Ishikawa (cell line): Measurements from ENCODE around the gene SLC2A8.

Source experiments
- CREB1 ChIP-seq: IDR thresholded peaks from 2 replicates; pipeline ENCODE4 v1.6.1; 2012; ENCODE audit warnings: low read depth
- EP300 ChIP-seq: IDR thresholded peaks from 2 replicates; pipeline ENCODE4 v1.6.1; 2012; ENCODE audit warnings: borderline replicate concordance
- MAX ChIP-seq: IDR thresholded peaks from 2 replicates; pipeline ENCODE4 v1.6.1; 2012
- RAD21 ChIP-seq: IDR thresholded peaks from 2 replicates; pipeline ENCODE4 v1.6.1; 2012; ENCODE audit warnings: low read depth
- REST ChIP-seq: IDR thresholded peaks from 2 replicates; pipeline ENCODE4 v1.6.1; 2012; ENCODE audit warnings: low read depth, mild to moderate bottlenecking
- USF1 ChIP-seq: IDR thresholded peaks from 2 replicates; pipeline ENCODE4 v1.6.1; 2012
- YY1 ChIP-seq: IDR thresholded peaks from 2 replicates; pipeline ENCODE4 v1.6.1; 2012; ENCODE audit warnings: low read depth

GRCh38 chr9:127402401-127403090, 5.6 kb downstream of the SLC2A8 start:
- TF ChIP-seq EP300 (no peak), RAD21 (no peak), REST (no peak), MAX (no peak), YY1 (no peak), USF1 (no peak), CREB1 (no peak)
